Measurements from ENCODE around the gene LAIR2.
"Not testable (repeated sequence)": the region's sequence is repeated elsewhere in the genome, so short reads cannot be mapped to it uniquely, and the experiment has no call there.

Gene LAIR2

DNA sequence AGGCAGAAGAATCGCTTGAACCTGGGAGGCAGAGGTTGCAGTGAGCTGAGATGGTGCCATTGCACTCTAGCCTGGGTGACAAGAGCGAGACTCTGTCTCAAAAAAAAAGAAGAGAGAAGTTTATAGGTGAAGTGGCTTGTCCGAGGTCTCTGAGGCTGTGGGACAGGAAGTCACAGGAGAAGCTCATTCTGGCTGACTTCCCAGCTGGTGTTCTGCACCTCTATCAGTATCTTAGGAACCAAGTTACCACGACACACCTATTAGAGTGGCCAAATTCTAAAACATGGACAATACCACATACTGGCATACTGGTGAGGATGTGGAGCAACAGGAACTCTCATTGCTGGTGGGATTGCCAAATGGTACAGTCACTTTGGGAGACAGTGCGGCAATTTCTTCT, 7.3 kb upstream of the LAIR2 start:
- DNase-seq: not testable (repeated sequence)

DNA sequence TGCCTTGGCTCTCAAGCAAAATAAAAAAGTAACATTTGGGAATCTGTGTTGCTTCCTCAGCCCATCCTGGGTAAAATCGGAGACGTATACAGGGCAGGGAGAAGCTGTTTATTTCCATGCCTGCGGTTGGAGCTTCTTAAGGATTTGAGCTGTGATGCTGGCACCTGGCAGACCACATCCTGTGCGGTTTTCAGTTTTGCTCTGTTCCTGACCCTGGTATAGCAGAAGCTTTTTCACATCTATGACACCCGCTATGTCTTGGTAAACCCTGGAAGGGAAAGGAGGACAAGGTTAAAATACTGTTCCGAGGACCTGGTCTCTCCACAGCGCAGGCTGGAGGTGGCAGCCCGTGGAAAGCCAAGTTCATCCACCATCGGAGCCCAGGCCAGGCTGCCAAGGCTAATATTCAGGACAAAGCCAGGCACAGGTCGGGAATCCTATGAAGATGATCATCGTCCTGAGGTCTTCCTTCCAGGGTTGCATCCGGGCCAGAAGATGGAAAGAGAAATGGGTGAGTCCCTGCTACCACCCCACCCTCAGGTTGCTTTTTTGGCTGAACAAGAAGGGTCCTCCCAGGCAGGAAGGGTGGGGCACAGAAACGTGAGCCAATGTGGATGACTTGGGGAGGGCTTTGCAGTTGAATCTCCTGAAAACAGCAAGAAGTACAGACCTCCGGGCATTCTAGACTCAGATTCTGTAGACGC, 4.7 kb upstream of the LAIR2 start:
- DNase-seq: not testable (repeated sequence)

DNA sequence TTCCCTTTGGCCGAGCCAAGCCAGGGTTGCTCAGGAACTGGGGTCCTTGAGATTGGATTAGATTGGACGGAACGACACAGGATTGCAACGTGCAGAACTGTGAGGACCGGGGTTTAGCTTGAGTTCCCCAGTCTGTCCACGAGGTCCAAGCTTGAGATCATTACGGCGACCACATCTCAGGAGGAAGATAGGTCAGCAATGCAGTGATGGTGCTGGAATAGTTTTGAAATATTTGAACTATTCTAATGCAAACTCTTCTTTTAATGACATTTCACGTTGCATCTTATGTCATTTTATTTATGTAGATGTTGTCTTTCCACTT, 4.2 kb upstream of the LAIR2 start:
- not testable (repeated sequence) for DNase-seq

DNA sequence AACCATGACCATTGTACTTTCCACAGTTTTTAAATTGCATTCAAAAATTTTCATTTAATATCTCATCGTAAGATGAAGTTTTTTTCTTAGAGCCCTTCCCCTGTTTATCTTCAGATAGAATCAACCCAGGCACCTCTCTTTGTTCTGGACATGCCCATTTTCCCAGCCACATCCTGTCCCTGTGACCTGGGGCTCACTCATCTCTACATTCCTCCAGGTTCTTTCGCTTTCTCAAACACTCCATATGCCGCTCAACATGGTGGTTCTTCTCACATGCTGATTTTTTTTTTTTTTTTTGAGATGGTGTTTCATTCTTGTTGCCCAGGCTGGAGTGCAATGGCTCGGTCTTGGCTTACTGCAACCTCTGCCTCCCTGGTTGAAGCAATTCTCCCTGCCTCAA, 2.9 kb downstream of the LAIR2 start:
- DNase-seq: not testable (repeated sequence)

DNA sequence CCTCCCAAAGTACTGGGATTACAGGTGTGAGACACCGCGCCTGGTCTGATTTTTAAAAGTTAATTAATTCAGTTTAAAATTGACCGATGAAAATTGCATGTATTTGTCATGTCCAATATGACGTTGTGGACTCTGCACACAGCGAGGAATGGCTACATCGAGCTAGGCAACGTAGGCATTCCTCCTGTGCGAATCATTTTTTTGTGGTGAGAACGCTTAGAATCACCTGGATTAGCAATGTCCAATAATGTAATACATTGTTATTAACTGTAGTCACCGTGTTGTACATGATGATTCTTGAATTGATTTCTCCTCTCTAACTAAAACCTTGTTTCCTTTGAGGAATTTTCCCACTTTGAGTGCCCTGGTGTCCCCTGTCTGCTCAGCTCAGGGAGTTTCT, 3.4 kb downstream of the LAIR2 start:
- DNase-seq: no peak

DNA sequence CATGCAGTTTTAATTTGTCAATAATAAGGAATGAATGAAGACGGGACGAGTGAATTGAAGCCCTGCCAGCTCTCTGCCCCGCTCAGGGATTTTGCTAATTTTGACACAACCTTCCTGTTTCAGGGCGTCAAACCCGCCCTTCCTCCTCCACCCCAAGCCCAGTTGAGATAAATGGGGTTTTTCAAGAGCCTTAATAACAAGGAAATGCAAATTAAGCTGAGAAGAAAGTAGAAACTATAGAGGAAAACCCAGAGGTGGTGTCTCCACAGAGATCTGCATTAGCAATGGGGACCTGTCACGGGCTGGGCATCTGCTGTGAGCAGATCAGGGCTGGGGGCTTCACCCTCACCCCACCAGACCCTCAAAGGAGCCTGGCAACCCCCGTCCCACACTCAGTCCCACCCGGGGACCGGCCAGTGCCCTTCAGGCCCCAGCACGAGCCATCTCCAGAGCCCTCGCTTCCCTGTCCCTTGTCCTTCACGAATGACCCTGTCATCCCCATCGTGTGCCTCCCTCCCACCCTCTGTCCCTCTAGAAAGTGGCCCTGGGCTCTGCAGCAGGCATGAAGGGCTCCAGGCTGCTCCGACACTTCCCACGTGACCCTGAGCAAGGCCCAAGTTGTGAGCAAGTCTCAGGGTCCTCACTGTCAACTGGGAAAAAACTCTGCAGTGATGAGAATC, 4.5 kb downstream of the LAIR2 start:
- not testable (repeated sequence) for DNase-seq

DNA sequence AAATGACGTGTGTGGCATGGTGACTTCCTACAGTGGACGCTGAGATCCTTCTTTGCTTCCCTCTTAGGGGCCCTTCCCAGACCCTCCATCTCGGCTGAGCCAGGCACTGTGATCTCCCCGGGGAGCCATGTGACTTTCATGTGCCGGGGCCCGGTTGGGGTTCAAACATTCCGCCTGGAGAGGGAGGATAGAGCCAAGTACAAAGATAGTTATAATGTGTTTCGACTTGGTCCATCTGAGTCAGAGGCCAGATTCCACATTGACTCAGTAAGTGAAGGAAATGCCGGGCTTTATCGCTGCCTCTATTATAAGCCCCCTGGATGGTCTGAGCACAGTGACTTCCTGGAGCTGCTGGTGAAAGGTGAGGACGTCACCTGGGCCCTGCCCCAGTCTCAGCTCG, 5.2 kb downstream of the LAIR2 start:
- no peak for DNase-seq

DNA sequence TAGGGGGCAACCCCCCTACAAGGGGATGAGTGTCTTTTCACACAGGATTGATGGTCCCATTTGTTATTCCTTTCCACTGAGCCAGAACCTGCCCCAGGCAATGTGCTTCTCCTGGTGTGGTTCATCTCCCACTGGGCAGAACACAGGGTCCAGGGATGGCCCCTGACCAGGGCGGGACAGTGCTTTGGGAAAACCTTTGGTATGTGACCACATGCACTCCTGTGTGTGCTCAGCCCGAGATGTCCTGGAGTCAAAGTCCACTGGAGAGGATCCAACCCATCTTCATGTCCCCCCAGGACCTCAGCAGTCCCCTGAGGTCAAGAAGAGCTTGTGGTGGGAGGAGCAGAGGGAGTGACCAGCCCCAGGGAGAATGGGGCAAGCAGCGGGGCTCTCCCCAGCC, 5.9 kb downstream of the LAIR2 start:
- DNase-seq: not testable (repeated sequence)

DNA sequence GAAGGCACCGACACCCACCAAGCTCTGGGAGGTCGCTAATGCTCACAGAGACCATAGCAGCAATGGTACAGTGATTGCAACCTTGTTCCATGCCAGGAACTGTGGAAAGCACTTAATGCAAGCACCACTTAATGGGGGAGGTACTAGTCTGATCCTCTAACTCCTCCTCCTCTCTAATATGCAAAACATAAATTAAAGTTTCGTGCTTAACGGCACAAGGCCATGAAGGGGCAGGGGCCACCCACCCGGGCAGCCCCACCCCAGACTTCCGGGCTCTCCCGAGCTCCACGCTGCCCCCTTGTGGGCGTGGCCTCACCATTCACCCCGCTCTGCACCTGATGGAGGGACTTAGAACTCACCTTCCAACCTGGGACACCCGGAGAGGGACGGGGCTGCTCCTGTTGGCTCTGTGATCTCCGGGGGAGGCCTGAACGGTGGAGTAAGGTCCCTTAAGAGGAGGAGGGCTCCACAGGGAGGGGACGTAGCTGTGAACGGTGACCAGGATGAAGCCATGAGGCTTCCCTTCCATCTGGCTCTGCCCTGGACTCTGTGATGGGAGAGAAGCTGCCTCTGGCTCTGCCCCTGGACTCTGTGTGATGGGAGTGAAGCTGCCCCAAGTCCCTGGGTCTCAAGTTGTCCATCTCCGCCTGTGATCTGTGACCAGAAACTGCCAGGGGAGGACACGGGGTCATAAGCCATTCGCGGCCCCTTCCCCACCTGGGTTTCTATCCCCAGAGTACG, 6.7 kb downstream of the LAIR2 start:
- not testable (repeated sequence) for DNase-seq

DNA sequence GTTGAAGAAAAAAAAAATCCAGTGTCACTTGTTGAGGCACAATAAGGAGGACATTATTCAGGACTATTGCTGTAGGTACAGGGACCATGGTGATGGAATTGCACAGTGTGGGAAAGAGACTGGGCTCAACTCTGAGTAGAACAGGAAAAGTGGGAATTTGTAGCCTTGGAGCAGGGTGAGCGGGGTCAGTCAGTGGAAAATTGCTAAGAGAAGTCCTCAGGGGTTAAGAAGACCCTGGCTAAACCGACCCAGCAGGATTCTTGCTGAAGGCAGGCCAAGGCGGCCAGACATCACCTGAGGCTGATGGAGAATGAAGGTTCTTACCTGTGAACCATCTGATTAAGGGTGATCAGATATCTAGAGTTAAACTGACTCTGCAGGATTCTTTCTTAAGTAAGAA, 12.5 kb downstream of the LAIR2 start:
- no peak for DNase-seq

DNA sequence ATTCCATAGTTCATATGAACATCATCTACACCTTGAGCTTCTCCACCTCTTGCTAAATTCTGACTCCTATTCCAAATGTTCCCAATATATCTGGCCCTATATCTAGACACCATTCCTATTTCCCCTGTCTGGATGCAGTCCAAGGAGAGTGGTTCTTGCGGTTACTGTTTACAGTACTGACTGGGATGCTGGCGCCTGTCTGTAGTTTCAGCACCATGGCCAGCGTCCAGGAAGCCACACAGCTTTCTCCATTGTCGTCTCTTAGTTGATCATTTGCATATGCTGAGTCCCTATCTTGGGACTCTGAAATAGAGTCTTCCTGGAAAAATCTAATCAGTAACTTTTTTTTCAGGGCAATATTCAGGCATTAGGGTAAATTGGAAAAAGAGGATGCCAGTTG, 14.9 kb downstream of the LAIR2 start:
- DNase-seq: peak; percentile 67

DNA sequence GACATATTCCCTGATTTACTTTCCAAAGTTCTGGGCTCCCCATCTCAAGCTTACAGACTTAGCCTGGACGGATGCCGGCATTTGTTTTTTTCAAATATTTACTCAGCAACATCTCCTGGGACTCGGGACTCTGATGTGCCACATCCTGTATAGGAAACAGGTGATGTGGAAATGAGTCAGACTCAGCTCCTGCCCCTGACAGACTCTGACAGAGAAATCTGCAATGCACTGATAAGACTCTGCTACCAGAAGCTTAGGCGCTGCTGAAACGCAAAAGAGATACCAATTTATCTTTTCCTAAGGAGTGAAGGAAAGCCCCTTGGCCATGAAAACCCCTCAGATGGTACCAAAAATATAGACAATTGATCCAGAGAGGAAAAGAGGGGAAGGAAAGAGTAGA, 16.2 kb downstream of the LAIR2 start:
- DNase-seq: peak; percentile 61

DNA sequence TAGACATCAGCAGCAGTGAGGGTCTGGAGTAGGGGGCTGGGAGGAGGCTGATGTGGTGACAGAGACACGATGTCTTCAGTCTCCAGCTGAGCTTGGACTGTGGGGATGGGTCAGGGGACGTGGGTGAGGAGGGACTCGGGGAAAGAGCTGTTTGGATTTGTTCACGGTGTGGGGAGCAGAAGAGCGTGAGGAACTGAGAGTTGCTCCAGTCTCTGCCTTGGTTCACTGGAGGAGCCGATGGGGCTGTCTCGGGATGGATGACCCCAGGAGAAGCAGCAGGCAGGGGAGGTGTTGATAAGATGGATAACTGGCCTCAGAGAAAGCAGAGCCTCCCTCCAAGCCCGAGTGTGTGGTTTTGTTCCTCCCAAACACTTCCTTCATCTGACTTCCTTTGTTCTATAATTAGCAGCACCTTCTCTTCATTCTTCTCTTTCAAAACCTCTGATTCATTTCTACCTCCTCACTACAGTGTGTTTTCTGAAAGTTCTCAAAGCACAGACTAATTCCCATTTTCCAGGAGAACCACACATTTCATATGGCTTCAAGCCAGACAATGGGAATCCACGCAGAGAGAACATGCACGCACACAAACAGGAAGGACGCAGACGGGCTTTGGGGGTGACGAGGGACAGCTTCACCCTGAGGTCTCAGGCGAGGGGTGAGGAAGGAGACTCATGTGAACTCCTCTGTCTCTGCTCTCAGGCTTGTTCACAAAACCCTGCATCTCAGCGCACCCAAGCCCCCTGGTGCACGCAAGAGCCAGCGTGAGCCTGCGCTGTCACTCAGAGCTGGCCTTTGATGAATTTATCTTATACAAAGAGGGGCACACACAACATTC, 18.6 kb downstream of the LAIR2 start:
- no peak for DNase-seq

DNA sequence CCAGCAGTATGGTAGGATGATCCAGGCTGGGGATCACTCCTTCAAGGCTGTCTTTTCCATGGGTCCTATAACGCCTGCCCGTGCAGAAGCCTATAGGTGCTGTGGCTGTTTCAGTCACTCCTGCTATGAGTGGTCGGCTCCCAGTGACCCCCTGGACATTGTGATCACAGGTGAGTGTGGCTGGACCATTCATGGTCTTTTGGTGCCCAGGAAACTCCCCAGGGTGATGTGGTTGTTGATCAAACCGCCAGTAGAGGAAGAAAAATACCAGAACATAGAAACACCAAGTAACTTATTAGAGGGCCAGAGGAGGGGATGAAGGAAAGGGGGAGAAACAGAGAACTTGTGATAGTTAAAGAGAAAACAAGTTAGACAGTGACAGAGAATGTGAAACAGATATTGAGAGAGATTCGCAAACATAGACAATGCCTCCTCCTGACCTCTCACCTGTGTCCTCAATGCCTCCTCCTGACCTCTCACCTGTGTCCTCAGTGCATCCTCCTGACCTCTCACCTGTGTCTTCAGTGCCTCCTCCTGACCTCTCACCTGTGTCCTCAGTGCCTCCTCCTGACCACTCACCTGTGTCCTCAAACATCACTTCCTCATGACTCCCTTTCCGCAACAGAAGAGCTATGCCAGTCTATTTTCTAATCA, 19.4 kb downstream of the LAIR2 start:
- no peak for DNase-seq

DNA sequence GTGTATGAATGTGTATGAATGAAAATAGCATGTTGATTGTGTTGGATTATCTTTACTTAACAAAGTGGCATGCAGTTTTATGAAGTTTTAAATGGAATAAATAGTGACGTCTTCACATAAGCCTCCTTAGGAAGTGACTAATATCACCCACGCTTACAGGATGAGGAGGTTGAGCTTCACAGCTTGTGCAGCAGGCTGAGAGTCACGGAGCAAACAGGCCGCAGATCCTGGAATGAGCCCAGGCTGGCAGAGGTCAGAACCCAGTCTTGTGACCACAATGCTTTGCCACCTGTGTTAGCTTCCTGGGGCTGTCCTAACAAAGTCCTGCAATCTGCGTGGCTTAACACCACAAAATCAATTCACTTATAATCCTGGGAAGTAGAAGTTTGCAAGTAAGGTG, 20.8 kb downstream of the LAIR2 start:
- DNase-seq: no peak

DNA sequence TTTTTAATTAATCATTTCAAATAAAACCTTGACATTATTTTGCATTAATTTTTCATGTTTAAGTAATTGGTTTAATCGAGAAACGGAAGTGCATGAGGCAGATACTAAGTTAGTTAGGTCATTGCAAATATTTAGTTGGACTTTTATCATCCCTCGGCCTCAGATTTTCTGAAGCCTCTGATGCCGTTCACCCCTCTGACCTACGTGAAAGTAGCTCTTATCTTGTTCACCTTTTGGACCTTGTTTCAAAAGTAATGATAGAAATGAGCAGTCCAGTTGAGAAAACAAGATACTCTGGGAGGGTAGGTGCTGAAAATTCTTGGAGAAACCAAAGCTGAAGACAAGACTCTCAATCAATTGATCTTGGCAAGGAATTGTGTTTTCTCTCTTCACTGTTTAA, 23.0 kb downstream of the LAIR2 start:
- DNase-seq: no peak

DNA sequence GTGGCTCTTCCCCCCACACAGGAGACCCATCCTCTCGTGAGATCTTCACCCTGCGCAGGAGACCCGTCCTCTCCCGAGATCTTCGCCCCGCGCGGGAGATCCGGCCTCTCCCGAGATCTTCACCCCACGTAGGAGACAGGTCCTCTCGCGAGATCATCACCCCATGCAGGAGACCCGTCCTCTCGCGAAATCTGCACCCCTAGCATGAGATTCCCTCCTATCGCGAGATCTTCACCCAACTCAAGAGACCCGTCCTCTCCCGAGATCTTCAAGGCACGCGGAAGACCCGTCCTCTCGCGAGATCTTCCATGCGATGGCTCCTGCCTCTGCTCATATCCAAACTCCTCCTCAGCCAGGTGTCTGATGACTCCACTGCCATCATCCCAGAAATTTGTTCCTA, 24.3 kb downstream of the LAIR2 start:
- DNase-seq: no peak

DNA sequence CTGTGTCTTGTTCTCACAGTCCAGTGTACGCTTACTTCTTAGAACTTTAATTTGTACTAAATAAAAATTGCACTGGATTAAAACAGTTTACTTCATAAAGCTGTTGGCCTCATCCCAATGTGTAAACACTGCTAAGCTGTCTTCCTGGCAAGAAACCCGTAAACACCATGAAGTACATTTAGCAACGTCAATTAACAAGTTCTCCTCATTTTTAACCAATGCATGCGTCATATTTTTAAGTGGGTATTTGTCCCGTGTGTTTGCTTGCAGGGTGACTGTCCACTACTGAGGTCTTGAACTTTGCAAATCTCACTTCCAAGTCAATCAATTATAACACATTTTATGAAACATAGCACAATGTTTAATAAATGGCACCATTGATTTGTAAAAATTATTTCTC, 28.2 kb downstream of the LAIR2 start:
- peak; percentile 59 for DNase-seq

DNA sequence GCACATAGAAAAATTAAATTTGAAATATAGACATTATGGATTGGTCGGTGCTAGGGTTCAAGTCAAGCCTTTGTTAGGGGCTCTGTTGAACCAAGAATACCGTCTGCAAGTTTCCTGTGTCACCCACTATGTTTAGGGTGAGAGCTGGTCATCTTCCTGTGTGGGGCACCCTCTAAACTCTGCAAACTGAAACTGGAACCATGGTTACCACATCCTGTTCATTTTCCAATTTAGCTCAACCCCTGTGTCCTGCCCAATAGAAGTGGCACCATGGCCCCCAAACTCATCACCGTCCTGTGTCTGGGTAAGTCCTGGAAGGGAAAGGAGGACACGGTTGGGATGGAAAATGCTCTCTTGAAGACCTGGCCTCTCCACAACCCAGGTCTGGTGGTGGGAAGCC, 29.9 kb downstream of the LAIR2 start:
- no peak for DNase-seq

DNA sequence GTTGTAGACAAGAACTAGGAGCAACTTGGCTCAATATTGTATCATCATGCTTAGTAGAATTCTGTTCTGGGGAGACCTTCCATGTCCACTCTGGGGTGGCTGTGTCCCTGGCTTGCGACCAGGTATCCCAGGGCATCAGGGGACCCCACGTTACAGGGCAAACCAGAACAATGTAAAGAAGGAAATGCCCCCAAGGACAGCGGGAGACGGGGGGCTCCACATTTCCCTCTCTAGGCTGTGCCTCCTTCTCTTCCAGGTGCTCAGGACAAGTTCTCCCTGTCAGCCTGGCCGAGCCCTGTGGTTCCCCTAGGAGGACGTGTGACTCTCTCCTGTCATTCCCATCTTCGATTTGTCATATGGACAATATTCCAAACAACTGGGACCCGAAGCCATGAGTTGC, 30.8 kb downstream of the LAIR2 start:
- DNase-seq: no peak

DNA sequence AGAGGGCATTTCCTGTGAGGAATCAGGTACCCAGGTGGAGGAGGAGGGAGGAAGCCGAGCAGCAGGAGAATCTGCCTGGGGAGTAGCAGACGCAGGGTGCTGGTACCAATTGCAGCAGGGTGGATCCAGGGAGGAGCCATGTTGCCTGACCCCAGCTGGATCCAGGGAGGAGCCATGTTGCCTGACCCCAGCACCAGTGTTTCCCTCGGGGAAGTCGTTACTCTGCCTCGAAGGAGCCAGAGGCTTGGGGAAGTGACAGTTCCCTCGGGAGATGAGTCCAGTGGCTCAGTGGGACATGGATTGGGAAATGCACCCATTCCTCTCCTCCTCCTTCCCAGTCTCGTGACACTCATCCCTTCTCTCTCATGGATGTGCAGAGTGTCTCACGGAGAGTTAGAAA, 31.5 kb downstream of the LAIR2 start:
- DNase-seq: no peak

DNA sequence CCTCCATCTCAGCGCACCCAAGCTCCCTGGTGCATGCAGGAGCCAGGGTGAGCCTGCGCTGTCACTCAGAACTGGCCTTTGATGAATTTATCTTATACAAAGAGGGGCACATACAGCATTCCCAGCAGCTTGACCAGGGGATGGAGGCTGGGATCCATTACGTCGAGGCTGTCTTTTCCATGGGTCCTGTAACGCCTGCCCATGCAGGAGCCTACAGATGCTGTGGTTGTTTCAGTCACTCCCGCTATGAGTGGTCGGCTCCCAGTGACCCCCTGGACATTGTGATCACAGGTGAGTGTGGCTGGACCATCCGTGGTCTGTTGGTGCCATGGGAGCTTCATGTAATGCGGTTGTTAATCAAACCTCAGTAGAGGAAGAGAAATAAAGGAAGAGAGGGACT, 33.0 kb downstream of the LAIR2 start:
- DNase-seq: no peak

DNA sequence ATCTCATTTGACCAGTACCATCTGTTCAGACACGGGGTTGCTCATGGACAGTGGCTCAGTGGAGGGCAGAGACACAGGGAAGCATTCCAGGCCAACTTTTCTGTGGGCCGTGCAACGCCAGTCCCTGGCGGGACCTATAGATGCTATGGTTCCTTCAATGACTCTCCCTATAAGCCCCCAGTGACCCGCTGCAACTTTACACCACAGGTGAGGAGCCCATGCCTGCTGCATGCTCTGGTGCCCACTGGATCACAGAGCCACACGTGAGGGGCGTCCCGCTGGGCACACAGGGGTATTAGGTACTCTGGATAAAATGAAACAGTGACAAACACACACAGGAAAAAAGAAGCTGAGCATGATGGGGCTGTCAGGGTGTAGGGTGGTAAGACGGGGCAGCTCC, 34.3 kb downstream of the LAIR2 start:
- DNase-seq: no peak

All from SHP77 treated with DMSO at 0.1 percent for 48 hours (cell line).